ENCODE measurements around the gene TSSK6.

TSSK6 gene

DNA sequence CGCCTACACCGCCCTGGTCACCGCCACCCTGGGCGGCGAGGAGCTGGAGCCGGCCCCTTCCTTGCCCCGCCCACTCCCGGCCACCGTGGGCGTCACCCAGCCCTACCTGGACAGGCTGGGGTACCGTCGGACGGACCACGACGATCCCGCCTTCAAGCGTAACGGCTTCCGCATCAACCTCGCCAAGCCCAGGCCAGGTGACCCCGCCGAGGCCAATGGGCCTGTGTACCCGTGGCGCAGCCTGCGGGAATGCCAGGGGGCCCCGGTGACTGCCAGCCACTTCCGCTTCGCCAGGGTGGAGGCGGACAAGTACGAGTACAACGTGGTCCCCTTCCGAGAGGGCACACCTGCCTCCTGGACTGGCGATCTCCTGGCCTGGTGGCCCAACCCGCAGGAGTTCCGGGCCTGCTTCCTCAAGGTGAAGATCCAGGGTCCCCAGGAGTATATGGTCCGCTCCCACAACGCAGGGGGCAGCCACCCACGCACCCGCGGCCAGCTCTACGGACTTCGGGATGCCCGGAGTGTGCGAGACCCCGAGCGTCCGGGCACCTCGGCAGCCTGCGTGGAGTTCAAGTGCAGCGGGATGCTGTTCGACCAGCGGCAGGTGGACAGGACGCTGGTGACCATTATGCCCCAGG lies 29.7 kb upstream of the TSSK6 start:
- no peak overlapping the region for H3K9ac ChIP-seq (ENCODE audit: low read depth in 1 of 2, low read length in 2 of 2)
- peaks cover 0 to 8% of the 10 kb centered on the region in 2 donors for H3K4me1 ChIP-seq (ENCODE audit: control insufficient read depth in 1 of 2, insufficient read depth in 2 of 2, low read length in 2 of 2)
- no peak overlapping the region for H3K27ac ChIP-seq (ENCODE audit: low read depth, low read length)
- H3K36me3 ChIP-seq (ENCODE audit: control insufficient read depth in 1 of 2, insufficient read depth in 2 of 2, low read length in 2 of 2), result no peaks in the 10 kb centered on the region
- H3K9me3 ChIP-seq (ENCODE audit: control insufficient read depth in 1 of 2, low read length in 2 of 2), result peaks cover 0 to 2% of the 10 kb centered on the region in 2 donors
- H3K4me3 ChIP-seq (ENCODE audit: low read depth in 1 of 2, low read length in 2 of 2), result no peak overlapping the region
- H3K27me3 ChIP-seq (ENCODE audit: control insufficient read depth in 1 of 2, insufficient read depth in 2 of 2, low read length in 2 of 2), result peaks cover 4 to 29% of the 10 kb centered on the region in 2 donors

DNA sequence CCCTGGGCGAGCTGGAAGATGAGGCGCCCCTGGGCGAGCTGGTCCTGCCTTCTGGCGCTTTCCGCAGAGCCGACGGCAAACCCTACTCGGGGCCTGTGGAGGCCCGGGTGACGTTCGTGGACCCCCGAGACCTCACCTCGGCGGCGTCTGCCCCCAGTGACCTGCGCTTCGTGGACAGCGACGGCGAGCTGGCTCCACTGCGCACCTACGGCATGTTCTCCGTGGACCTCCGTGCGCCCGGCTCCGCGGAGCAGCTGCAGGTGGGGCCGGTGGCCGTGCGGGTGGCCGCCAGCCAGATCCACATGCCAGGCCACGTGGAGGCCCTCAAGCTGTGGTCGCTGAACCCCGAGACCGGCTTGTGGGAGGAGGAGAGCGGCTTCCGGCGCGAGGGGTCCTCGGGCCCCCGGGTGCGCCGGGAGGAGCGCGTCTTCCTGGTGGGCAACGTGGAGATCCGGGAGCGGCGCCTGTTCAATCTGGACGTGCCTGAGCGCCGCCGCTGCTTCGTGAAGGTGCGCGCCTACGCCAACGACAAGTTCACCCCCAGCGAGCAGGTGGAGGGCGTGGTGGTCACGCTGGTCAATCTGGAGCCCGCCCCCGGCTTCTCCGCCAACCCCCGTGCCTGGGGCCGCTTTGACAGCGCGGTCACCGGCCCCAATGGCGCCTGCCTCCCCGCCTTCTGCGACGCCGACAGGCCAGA lies 29.1 kb upstream of the TSSK6 start:
- Histone ChIP-seq H3K27ac (ENCODE audit: low read depth, low read length) (no peak overlapping the region), H3K4me3 (ENCODE audit: low read depth in 1 of 2, low read length in 2 of 2) (no peak overlapping the region), H3K27me3 (ENCODE audit: control insufficient read depth in 1 of 2, insufficient read depth in 2 of 2, low read length in 2 of 2) (peaks cover 4 to 28% of the 10 kb centered on the region in 2 donors)

DNA sequence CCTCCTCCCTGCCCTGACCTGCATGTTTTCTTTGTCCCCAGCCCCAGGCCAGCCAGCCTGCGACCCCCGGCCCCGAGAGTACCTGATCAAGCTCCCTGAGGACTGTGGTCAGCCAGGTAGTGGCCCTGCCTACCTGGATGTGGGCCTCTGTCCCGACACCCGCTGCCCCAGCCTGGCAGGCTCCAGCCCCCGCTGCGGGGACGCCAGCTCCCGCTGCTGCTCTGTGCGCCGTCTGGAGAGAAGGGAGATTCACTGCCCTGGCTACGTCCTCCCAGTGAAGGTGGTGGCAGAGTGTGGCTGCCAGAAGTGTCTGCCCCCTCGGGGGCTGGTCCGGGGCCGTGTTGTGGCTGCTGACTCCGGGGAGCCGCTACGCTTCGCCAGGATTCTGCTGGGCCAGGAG lies 28.3 kb upstream of the TSSK6 start:
- Histone ChIP-seq H3K27ac (ENCODE audit: low read depth, low read length) (no peak overlapping the region), H3K9ac (ENCODE audit: low read depth in 1 of 2, low read length in 2 of 2) (no peak overlapping the region), H3K4me3 (ENCODE audit: low read depth in 1 of 2, low read length in 2 of 2) (no peak overlapping the region), H3K9me3 (ENCODE audit: control insufficient read depth in 1 of 2, low read length in 2 of 2) (no peaks in the 10 kb centered on the region), H3K36me3 (ENCODE audit: control insufficient read depth in 1 of 2, insufficient read depth in 2 of 2, low read length in 2 of 2) (no peaks in the 10 kb centered on the region), H3K27me3 (ENCODE audit: control insufficient read depth in 1 of 2, insufficient read depth in 2 of 2, low read length in 2 of 2) (peaks cover 8 to 33% of the 10 kb centered on the region in 2 donors), H3K4me1 (ENCODE audit: control insufficient read depth in 1 of 2, insufficient read depth in 2 of 2, low read length in 2 of 2) (peaks cover 4 to 10% of the 10 kb centered on the region in 2 donors)

More for the DNA sequence above, 29.1 kb upstream of the TSSK6 start:
- Histone ChIP-seq H3K9ac (ENCODE audit: low read depth in 1 of 2, low read length in 2 of 2) (no peak overlapping the region), H3K36me3 (ENCODE audit: control insufficient read depth in 1 of 2, insufficient read depth in 2 of 2, low read length in 2 of 2) (no peaks in the 10 kb centered on the region), H3K4me1 (ENCODE audit: control insufficient read depth in 1 of 2, insufficient read depth in 2 of 2, low read length in 2 of 2) (peaks cover 0 to 8% of the 10 kb centered on the region in 2 donors), H3K9me3 (ENCODE audit: control insufficient read depth in 1 of 2, low read length in 2 of 2) (peaks cover 0 to 2% of the 10 kb centered on the region in 2 donors)

DNA sequence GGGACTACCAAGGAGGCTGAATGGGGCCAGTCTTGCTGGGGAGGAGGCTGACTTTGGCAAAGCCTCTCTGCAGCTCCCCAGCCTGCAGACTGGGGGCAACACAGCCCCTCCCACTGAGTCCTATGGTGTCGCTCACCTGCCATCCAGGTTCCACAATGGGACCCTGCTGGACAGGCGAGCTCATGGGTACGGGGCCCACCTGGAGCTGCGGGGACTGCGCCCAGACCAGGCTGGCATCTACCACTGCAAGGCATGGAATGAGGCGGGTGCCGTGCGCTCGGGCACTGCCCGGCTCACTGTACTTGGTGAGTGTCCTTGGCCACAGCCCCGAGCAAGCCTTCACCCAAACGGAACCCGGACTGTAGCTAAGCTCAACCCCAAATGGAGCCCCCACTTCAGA lies 27.8 kb upstream of the TSSK6 start:
- Histone ChIP-seq H3K9ac (ENCODE audit: low read depth in 1 of 2, low read length in 2 of 2) (no peak overlapping the region), H3K4me1 (ENCODE audit: control insufficient read depth in 1 of 2, insufficient read depth in 2 of 2, low read length in 2 of 2) (peaks cover 6 to 15% of the 10 kb centered on the region in 2 donors), H3K27me3 (ENCODE audit: control insufficient read depth in 1 of 2, insufficient read depth in 2 of 2, low read length in 2 of 2) (peaks cover 13 to 36% of the 10 kb centered on the region in 2 donors), H3K36me3 (ENCODE audit: control insufficient read depth in 1 of 2, insufficient read depth in 2 of 2, low read length in 2 of 2) (no peaks in the 10 kb centered on the region), H3K27ac (ENCODE audit: low read depth, low read length) (no peak overlapping the region), H3K4me3 (ENCODE audit: low read depth in 1 of 2, low read length in 2 of 2) (no peak overlapping the region), H3K9me3 (ENCODE audit: control insufficient read depth in 1 of 2, low read length in 2 of 2) (no peaks in the 10 kb centered on the region)

DNA sequence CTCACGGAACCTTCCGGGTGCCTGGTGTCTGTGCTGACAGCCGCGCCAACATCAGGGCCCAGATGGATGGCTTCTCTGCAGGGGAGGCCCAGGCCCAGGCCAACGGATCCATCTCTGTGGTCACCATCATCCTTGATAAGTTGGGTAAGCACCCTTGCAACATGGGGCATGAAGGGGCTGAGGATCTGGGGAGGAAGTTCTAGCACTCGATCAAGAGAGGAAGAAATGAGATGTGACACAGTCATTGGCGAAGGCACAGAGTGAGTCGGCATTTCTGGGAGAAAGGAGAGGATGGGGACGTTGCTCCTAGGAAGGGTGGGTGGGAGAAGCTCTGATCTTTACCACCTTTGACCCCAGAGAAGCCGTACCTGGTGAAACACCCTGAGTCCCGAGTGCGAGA lies 27.2 kb upstream of the TSSK6 start:
- Histone ChIP-seq H3K36me3 (ENCODE audit: control insufficient read depth in 1 of 2, insufficient read depth in 2 of 2, low read length in 2 of 2) (no peaks in the 10 kb centered on the region), H3K9me3 (ENCODE audit: control insufficient read depth in 1 of 2, low read length in 2 of 2) (no peaks in the 10 kb centered on the region), H3K27me3 (ENCODE audit: control insufficient read depth in 1 of 2, insufficient read depth in 2 of 2, low read length in 2 of 2) (peaks cover 19 to 39% of the 10 kb centered on the region in 2 donors), H3K4me1 (ENCODE audit: control insufficient read depth in 1 of 2, insufficient read depth in 2 of 2, low read length in 2 of 2) (peaks cover 6 to 18% of the 10 kb centered on the region in 2 donors), H3K27ac (ENCODE audit: low read depth, low read length) (no peak overlapping the region), H3K9ac (ENCODE audit: low read depth in 1 of 2, low read length in 2 of 2) (no peak overlapping the region), H3K4me3 (ENCODE audit: low read depth in 1 of 2, low read length in 2 of 2) (no peak overlapping the region)

- Histone ChIP-seq H3K4me3 (ENCODE audit: low read depth in 1 of 2, low read length in 2 of 2) (peak overlapping the region in 1 of 2 donors; percentile 8), H3K27me3 (ENCODE audit: control insufficient read depth in 1 of 2, insufficient read depth in 2 of 2, low read length in 2 of 2) (peaks cover 20 to 35% of the 10 kb centered on the region in 2 donors)
Measured at GRCh38 chr19:19541616-19542015, 26.3 kb upstream of the TSSK6 start.

DNA sequence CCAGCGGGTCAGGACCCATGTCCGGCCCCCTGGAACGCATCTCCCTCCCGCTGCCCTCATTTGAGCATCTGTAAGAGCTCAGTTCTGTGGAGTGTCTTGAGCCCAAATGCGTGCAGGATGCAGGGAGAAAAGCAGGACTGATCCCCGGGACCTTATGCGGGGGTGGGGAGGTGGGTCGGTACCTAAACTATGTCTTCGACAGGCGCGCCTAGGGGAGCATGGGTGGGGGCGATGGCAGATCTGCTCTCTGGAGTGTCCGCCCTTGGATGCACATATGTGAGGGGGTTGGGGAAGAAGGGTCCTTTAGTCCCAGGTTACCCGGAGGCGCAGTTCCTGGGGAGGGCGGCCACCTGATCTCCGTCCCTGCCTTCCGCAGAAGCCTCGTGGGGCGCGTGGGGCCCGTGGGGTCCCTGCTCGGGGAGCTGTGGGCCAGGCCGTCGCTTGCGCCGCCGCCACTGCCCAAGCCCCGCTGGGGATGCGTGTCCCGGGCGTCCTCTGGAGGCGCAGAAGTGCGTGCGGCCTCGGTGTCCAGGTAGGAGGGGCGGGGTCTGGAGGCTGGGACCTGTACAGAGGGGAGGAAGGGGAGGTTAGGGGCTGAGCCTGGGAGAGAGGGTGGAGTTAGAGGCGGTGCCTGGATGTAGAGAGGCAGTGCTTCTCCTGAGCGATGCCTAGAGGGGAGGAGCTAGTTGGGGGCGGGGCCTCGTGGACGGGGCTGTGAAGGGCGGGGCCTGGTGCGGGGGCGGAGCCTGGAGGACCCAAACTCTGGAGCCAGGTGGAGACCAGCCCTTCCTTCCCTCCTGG lies 25.6 kb upstream of the TSSK6 start:
- Histone ChIP-seq H3K9me3 (ENCODE audit: control insufficient read depth in 1 of 2, low read length in 2 of 2) (no peaks in the 10 kb centered on the region), H3K4me3 (ENCODE audit: low read depth in 1 of 2, low read length in 2 of 2) (peak overlapping the region; percentile 8 to 43), H3K4me1 (ENCODE audit: control insufficient read depth in 1 of 2, insufficient read depth in 2 of 2, low read length in 2 of 2) (peaks cover 6 to 18% of the 10 kb centered on the region in 2 donors), H3K36me3 (ENCODE audit: control insufficient read depth in 1 of 2, insufficient read depth in 2 of 2, low read length in 2 of 2) (no peaks in the 10 kb centered on the region), H3K27ac (ENCODE audit: low read depth, low read length) (no peak overlapping the region), H3K27me3 (ENCODE audit: control insufficient read depth in 1 of 2, insufficient read depth in 2 of 2, low read length in 2 of 2) (peaks cover 17 to 35% of the 10 kb centered on the region in 2 donors), H3K9ac (ENCODE audit: low read depth in 1 of 2, low read length in 2 of 2) (no peak overlapping the region)

More at GRCh38 chr19:19541616-19542015, 26.3 kb upstream of the TSSK6 start:
- Histone ChIP-seq H3K36me3 (ENCODE audit: control insufficient read depth in 1 of 2, insufficient read depth in 2 of 2, low read length in 2 of 2) (no peaks in the 10 kb centered on the region), H3K9me3 (ENCODE audit: control insufficient read depth in 1 of 2, low read length in 2 of 2) (no peaks in the 10 kb centered on the region), H3K4me1 (ENCODE audit: control insufficient read depth in 1 of 2, insufficient read depth in 2 of 2, low read length in 2 of 2) (peaks cover 6 to 18% of the 10 kb centered on the region in 2 donors), H3K9ac (ENCODE audit: low read depth in 1 of 2, low read length in 2 of 2) (no peak overlapping the region), H3K27ac (ENCODE audit: low read depth, low read length) (no peak overlapping the region)

- Histone ChIP-seq H3K27me3 (ENCODE audit: control insufficient read depth in 1 of 2, insufficient read depth in 2 of 2, low read length in 2 of 2) (peaks cover 17 to 35% of the 10 kb centered on the region in 2 donors), H3K27ac (ENCODE audit: low read depth, low read length) (no peak overlapping the region), H3K4me3 (ENCODE audit: low read depth in 1 of 2, low read length in 2 of 2) (peak overlapping the region; percentile 8 to 43), H3K36me3 (ENCODE audit: control insufficient read depth in 1 of 2, insufficient read depth in 2 of 2, low read length in 2 of 2) (no peaks in the 10 kb centered on the region), H3K4me1 (ENCODE audit: control insufficient read depth in 1 of 2, insufficient read depth in 2 of 2, low read length in 2 of 2) (peaks cover 6 to 18% of the 10 kb centered on the region in 2 donors), H3K9me3 (ENCODE audit: control insufficient read depth in 1 of 2, low read length in 2 of 2) (no peaks in the 10 kb centered on the region), H3K9ac (ENCODE audit: low read depth in 1 of 2, low read length in 2 of 2) (no peak overlapping the region)
Measured at GRCh38 chr19:19540064-19540714, 24.8 kb upstream of the TSSK6 start.

DNA sequence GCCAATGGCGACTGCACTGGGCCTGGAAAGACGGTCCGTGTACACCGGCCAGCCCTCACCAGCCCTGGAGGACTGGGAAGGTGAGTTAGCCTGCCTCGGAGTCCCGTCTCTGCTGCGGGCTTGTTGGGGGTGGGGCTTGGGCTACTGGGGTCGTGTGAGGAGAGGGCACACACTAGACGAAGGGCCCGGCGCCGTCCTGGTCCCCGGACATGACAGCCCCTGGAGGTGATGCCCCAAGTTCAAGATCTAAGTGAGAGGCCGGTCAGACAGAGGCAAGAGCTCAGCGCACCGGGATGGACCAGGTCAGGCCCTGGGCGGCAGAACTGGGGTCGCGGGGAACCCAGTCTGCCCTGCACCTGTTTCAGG lies 24.3 kb upstream of the TSSK6 start:
- H3K27ac ChIP-seq (ENCODE audit: low read depth, low read length), result no peak overlapping the region
- H3K9me3 ChIP-seq (ENCODE audit: control insufficient read depth in 1 of 2, low read length in 2 of 2), result no peaks in the 10 kb centered on the region
- H3K36me3 ChIP-seq (ENCODE audit: control insufficient read depth in 1 of 2, insufficient read depth in 2 of 2, low read length in 2 of 2), result no peaks in the 10 kb centered on the region
- H3K9ac ChIP-seq (ENCODE audit: low read depth in 1 of 2, low read length in 2 of 2), result no peak overlapping the region
- H3K4me1 ChIP-seq (ENCODE audit: control insufficient read depth in 1 of 2, insufficient read depth in 2 of 2, low read length in 2 of 2), result peaks cover 6 to 18% of the 10 kb centered on the region in 2 donors
- H3K4me3 ChIP-seq (ENCODE audit: low read depth in 1 of 2, low read length in 2 of 2), result no peak overlapping the region
- H3K27me3 ChIP-seq (ENCODE audit: control insufficient read depth in 1 of 2, insufficient read depth in 2 of 2, low read length in 2 of 2), result peaks cover 17 to 35% of the 10 kb centered on the region in 2 donors
